ENCODE measurements around the gene ANO5. TPM values are rescaled to one million over a fixed set of nuclear protein-coding genes. Genes with fewer than 3 reads are reported as not detected.
A peak's percentile ranks its signal among the peaks of the same experiment; 100 is the strongest.

The ANO5 gene
- total and polyA plus RNA-seq, 2 donors from 2014 or later = 3.5 to 4.2 TPM

- intact Hi-C loops (cut with DNase I) = no loop called here
- FAIRE-seq = no peak
- no peak for DNase-seq
- Histone ChIP-seq H3K9ac (ENCODE audit: low read length in 3 of 3) (no peak overlapping the region), H3K36me3 (ENCODE audit: control insufficient read depth in 2 of 3, insufficient read depth in 3 of 3, low read length in 3 of 3) (no peaks in the 10 kb centered on the region), H3K27me3 (ENCODE audit: control insufficient read depth, insufficient read depth, low read length) (peaks cover 4% of the 10 kb centered on the region), H3K4me1 (ENCODE audit: control insufficient read depth in 2 of 3, insufficient read depth in 2 of 3, low read depth in 1 of 3, low read length in 3 of 3) (peaks cover 0 to 4% (median 0%) of the 10 kb centered on the region in 3 donors), H3K9me3 (ENCODE audit: control insufficient read depth in 2 of 3, insufficient read depth in 1 of 3, low read length in 3 of 3) (no peaks in the 10 kb centered on the region), H3K27ac (ENCODE audit: low read depth in 2 of 2, low read length in 2 of 2) (no peak overlapping the region), H3K4me3 (ENCODE audit: low read length in 3 of 3) (no peak overlapping the region)
- no peak for TF ChIP-seq CTCF (IDR thresholded peaks at IDR 0.05; ENCODE audit: borderline replicate concordance, extremely low read depth, insufficient read depth)
Observed at GRCh38 chr11:22190827-22191463, 1.9 kb upstream of the ANO5 start.

- no peak for TF ChIP-seq CTCF (IDR thresholded peaks at IDR 0.05; ENCODE audit: borderline replicate concordance, extremely low read depth, insufficient read depth)
- peak overlapping the region; percentile 38 to 82 (median 79) for H3K4me3 ChIP-seq (ENCODE audit: low read length in 3 of 3)
- no peak for FAIRE-seq
- peak overlapping the region in 2 of 3 donors; percentile 74 to 82 for H3K9ac ChIP-seq (ENCODE audit: low read length in 3 of 3)
- H3K27ac ChIP-seq (ENCODE audit: low read depth in 2 of 2, low read length in 2 of 2) = peak overlapping the region in 1 of 2 donors; percentile 15
- peaks cover 4% of the 10 kb centered on the region for H3K27me3 ChIP-seq (ENCODE audit: control insufficient read depth, insufficient read depth, low read length)
- H3K9me3 ChIP-seq (ENCODE audit: control insufficient read depth in 2 of 3, insufficient read depth in 1 of 3, low read length in 3 of 3) = no peaks in the 10 kb centered on the region
- H3K4me1 ChIP-seq (ENCODE audit: control insufficient read depth in 2 of 3, insufficient read depth in 2 of 3, low read depth in 1 of 3, low read length in 3 of 3) = peaks cover 0 to 4% (median 0%) of the 10 kb centered on the region in 3 donors
- peak in 3 of 5 donors; percentile 9 to 15 (median 13) for DNase-seq
- intact Hi-C loops (cut with DNase I) = no loop called here
- H3K36me3 ChIP-seq (ENCODE audit: control insufficient read depth in 2 of 3, insufficient read depth in 3 of 3, low read length in 3 of 3) = no peaks in the 10 kb centered on the region
Observed at GRCh38 chr11:22192289-22192641, 620 bp upstream of the ANO5 start.

- Histone ChIP-seq H3K27ac (ENCODE audit: low read depth in 2 of 2, low read length in 2 of 2) (peak overlapping the region in 1 of 2 donors; percentile 26), H3K27me3 (ENCODE audit: control insufficient read depth, insufficient read depth, low read length) (peaks cover 4% of the 10 kb centered on the region), H3K36me3 (ENCODE audit: control insufficient read depth in 2 of 3, insufficient read depth in 3 of 3, low read length in 3 of 3) (no peaks in the 10 kb centered on the region), H3K9ac (ENCODE audit: low read length in 3 of 3) (peak overlapping the region in 2 of 3 donors; percentile 42 to 45), H3K4me1 (ENCODE audit: control insufficient read depth in 2 of 3, insufficient read depth in 2 of 3, low read depth in 1 of 3, low read length in 3 of 3) (peaks cover 0 to 4% (median 0%) of the 10 kb centered on the region in 3 donors), H3K9me3 (ENCODE audit: control insufficient read depth in 2 of 3, insufficient read depth in 1 of 3, low read length in 3 of 3) (no peaks in the 10 kb centered on the region), H3K4me3 (ENCODE audit: low read length in 3 of 3) (peak overlapping the region; percentile 42 to 79 (median 79))
- FAIRE-seq (no peak), DNase-seq (peak; percentile 39 to 74 (median 48))
- intact Hi-C loops (cut with DNase I) = no loop called here
- no peak for TF ChIP-seq CTCF (IDR thresholded peaks at IDR 0.05; ENCODE audit: borderline replicate concordance, extremely low read depth, insufficient read depth)
Observed at GRCh38 chr11:22193348-22194051, 615 bp downstream of the ANO5 start.

All from kidney (tissue), 14 donors.